ENCODE data around the gene UBP1. TPM values are rescaled to one million over a fixed set of nuclear protein-coding genes. Genes with fewer than 3 reads are reported as not detected.

Gene UBP1
- total and polyA plus RNA-seq, 9 of the 15 experiments (the other 6 are each of a cell fraction or from before 2014, with no cell fraction given), result 13.6 to 143 (median 79.6) TPM

DNA sequence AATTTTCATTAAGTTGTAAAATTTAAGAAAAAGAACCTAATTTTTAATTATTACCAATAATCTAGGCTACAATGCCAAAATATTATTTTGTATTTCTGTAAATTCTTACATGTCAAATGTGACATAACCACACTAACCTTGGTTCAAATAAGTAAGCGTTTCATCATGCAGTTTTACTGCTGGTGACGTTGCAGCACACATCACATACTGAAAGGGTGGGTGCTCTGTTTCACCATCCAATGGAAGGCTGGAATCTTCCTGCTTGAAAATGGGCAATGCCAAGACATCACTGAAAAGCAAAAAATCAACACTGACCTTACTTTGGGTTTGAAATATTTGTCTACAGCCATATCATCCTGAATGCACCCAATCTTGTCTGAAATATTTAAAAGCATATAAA, 14.8 kb downstream of the UBP1 start:
- H3K9me3 ChIP-seq (replicated peaks; ENCODE audit: control insufficient read depth, insufficient read depth, low read depth, low read length), result no peaks in the 10 kb centered on the region
- CTCF ChIA-PET (ENCODE audit: low intra/inter-chr PET ratio), result no interaction called here
- H3K4me3 ChIP-seq, result no peak overlapping the region
- WGBS (ENCODE audit: insufficient coverage, low coverage, missing lambda C conversion rate), result 91% methylated on average over 2 of the region's 2 CpGs
- H3K27me3 ChIP-seq (ENCODE audit: control insufficient read depth in 2 of 2, insufficient read depth in 2 of 2, low read length in 2 of 2), result no peaks in the 10 kb centered on the region
- H3K9ac ChIP-seq (ENCODE audit: insufficient read depth in 1 of 2, low read depth in 2 of 2, low read length in 2 of 2), result no peak overlapping the region
- DNase-seq (ENCODE audit: extremely low read depth in 1 of 4, low spot score in 3 of 4), result no peak
- BruUV-seq (replicated peaks), result no TSS peak
- no peak overlapping the region for H3K27ac ChIP-seq (ENCODE audit: extremely low read depth, low read depth, low read length)
- ATAC-seq, result no peak
- no peak for FAIRE-seq
- in situ Hi-C loops (cut with MboI), result no loop called here
- H4K20me1 ChIP-seq (replicated peaks; ENCODE audit: control insufficient read depth, insufficient read depth, low read length), result peaks cover 8% of the 10 kb centered on the region; the same call in 1 of the 2 replicates
- POLR2A ChIA-PET, result interaction anchor here (0.9 to 6.9 kb wide), 3 partner anchors 10 to 14 kb away, joined by 4 to 94 read pairs (median 4); partner anchors contain the start of gene UBP1
- peaks cover 49% of the 10 kb centered on the region; the same call in 2 of the 3 replicates for H3K36me3 ChIP-seq (ENCODE audit: control insufficient read depth, insufficient read depth, low read length)
- no peak overlapping the region for H2AFZ ChIP-seq (ENCODE audit: low read depth, low read length)
- intact Hi-C loops (cut with micrococcal nuclease), result no loop called here
- H3K4me2 ChIP-seq (ENCODE audit: insufficient read depth, low read length), result no peak overlapping the region
- H3K9me1 ChIP-seq (ENCODE audit: control insufficient read depth, insufficient read depth, low read length), result no peaks in the 10 kb centered on the region
- H3K4me1 ChIP-seq (replicated peaks in 1 of 2; ENCODE audit: control insufficient read depth in 2 of 2, insufficient read depth in 2 of 2, low read length in 2 of 2), result peaks cover 3 to 15% of the 10 kb centered on the region in 2 experiments; a peak in 3 of 5 replicates
- peaks cover 83% of the 10 kb centered on the region for H3K79me2 ChIP-seq (ENCODE audit: control insufficient read depth, insufficient read depth, low read length)
- TF ChIP-seq MBD2 (IDR thresholded peaks at IDR 0.05; ENCODE audit: borderline replicate concordance, low read depth) (no peak), ARID4B (CRISPR knock-in tag; IDR thresholded peaks at IDR 0.05) (no peak), RHOXF2B (CRISPR knock-in tag; conservative IDR thresholded peaks at IDR 0.05) (no peak), ZSCAN29 (IDR thresholded peaks at IDR 0.05) (no peak), FIP1L1 (IDR thresholded peaks at IDR 0.05; ENCODE audit: low read depth, low read length, poor library complexity, severe bottlenecking) (no peak), GTF2F1 (IDR thresholded peaks at IDR 0.05; ENCODE audit: low read depth, low read length) (no peak), C11orf30 (IDR thresholded peaks at IDR 0.05; ENCODE audit: low read depth) (no peak)
- TF ChIP-seq, protein P1, sequence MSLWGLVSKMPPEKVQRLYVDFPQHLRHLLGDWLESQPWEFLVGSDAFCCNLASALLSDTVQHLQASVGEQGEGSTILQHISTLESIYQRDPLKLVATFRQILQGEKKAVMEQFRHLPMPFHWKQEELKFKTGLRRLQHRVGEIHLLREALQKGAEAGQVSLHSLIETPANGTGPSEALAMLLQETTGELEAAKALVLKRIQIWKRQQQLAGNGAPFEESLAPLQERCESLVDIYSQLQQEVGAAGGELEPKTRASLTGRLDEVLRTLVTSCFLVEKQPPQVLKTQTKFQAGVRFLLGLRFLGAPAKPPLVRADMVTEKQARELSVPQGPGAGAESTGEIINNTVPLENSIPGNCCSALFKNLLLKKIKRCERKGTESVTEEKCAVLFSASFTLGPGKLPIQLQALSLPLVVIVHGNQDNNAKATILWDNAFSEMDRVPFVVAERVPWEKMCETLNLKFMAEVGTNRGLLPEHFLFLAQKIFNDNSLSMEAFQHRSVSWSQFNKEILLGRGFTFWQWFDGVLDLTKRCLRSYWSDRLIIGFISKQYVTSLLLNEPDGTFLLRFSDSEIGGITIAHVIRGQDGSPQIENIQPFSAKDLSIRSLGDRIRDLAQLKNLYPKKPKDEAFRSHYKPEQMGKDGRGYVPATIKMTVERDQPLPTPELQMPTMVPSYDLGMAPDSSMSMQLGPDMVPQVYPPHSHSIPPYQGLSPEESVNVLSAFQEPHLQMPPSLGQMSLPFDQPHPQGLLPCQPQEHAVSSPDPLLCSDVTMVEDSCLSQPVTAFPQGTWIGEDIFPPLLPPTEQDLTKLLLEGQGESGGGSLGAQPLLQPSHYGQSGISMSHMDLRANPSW (CRISPR knock-in tag; IDR thresholded peaks at IDR 0.05), result no peak
- TF ChIP-seq, protein P2, sequence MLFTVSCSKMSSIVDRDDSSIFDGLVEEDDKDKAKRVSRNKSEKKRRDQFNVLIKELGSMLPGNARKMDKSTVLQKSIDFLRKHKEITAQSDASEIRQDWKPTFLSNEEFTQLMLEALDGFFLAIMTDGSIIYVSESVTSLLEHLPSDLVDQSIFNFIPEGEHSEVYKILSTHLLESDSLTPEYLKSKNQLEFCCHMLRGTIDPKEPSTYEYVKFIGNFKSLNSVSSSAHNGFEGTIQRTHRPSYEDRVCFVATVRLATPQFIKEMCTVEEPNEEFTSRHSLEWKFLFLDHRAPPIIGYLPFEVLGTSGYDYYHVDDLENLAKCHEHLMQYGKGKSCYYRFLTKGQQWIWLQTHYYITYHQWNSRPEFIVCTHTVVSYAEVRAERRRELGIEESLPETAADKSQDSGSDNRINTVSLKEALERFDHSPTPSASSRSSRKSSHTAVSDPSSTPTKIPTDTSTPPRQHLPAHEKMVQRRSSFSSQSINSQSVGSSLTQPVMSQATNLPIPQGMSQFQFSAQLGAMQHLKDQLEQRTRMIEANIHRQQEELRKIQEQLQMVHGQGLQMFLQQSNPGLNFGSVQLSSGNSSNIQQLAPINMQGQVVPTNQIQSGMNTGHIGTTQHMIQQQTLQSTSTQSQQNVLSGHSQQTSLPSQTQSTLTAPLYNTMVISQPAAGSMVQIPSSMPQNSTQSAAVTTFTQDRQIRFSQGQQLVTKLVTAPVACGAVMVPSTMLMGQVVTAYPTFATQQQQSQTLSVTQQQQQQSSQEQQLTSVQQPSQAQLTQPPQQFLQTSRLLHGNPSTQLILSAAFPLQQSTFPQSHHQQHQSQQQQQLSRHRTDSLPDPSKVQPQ (CRISPR knock-in tag; IDR thresholded peaks at IDR 0.05; ENCODE audit: borderline replicate concordance), result no peak
- TF ChIP-seq, protein P3, sequence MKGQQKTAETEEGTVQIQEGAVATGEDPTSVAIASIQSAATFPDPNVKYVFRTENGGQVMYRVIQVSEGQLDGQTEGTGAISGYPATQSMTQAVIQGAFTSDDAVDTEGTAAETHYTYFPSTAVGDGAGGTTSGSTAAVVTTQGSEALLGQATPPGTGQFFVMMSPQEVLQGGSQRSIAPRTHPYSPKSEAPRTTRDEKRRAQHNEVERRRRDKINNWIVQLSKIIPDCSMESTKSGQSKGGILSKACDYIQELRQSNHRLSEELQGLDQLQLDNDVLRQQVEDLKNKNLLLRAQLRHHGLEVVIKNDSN (CRISPR knock-in tag; IDR thresholded peaks at IDR 0.05), result no peak
